ENCODE measurements around the gene ETHE1.
"Not testable (repeated sequence)": the region's sequence is repeated elsewhere in the genome, so short reads cannot be mapped to it uniquely, and the experiment has no call there.

The ETHE1 gene

GRCh38 chr19:43551399-43552197 lies 24.6 kb upstream of the ETHE1 start:
- no peak for DNase-seq

- no peak for DNase-seq
These were observed 21.7 kb upstream of the ETHE1 start for GRCh38 chr19:43548706-43549105.

GRCh38 chr19:43547926-43548325 lies 20.9 kb upstream of the ETHE1 start:
- DNase-seq, result not testable (repeated sequence)

DNA sequence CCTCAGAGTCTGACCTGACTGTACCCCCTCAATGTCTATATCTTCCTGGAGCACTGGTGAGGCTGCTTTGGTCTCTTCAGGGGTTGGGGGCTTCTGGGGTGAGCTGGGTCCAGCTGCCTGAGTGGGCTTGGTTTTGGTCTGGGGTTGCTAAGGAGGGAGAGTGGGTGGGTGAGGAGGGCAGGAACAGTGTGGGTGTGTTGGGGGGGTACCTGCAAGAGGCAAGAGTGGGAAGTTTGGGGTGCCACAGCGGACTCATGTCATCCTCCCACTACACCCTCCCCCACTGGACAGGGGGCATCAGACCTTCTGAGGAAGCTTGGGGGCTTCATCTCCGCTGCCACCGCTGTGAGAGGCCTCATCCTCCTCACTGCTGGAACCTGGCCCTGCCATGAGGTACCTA lies 19.6 kb upstream of the ETHE1 start:
- DNase-seq, result no peak

GRCh38 chr19:43545981-43546380 lies 19.0 kb upstream of the ETHE1 start:
- DNase-seq, result peak in 7 of 14 donors; percentile 2 to 28 (median 9)

DNA sequence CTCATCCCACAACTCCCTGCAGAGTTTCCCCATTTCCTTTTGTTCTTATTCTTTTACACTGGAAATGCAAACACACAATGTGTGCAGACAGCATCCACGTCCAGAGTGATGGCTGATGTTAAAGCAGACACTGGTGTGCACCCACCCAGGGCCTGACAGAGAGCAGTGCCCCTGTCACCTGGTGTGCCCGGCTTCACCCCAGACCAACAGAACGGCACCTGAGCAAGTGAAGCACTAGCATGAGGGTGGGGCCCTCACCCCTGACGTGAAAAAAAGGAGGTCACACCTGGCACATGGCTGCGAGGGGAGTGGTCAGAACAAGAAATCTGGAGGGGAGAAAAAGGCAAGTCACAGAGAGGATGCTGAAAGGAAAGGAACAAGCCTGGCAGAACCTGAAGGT lies 18.3 kb upstream of the ETHE1 start:
- no peak for DNase-seq

- DNase-seq, result no peak
These were observed 17.1 kb upstream of the ETHE1 start for GRCh38 chr19:43544077-43544476.

DNA sequence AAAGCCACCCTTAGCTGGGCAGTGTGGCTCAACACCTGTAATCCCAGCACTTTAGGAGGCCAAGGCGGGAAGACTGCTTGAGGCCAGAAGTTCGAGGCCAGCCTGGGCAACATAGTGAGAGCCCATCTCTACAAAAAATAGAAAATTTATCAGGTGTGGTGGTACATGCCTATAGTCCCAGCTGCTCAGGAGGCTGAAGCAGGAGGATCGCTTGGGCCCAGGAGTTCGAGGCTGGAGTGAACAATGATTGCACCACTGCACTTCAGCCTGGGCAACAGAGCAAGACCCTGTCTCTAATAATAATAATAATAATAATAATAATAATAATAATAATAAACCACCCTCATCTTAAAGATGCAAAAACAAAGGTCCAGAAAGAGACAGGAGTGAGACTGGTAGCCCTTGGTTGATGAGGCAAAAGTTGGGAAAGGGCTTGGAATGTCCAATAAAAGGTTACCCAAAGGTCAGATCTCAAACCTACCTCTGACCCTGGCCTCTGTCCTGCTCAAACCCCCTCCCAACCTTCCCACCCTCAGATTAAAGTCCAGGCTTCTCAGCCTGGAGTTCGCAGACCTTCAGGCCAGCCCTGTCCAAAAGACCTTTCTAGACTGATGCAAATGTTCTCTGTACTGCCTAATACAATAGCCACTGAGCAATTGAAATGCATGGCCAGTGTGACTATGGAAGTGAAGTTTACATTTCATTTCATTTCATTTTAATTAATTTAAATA lies 15.1 kb upstream of the ETHE1 start:
- DNase-seq, result no peak

- DNase-seq, result no peak
These were observed 13.4 kb upstream of the ETHE1 start for GRCh38 chr19:43540381-43540780.

- no peak for DNase-seq
These were observed 11.9 kb upstream of the ETHE1 start for GRCh38 chr19:43538922-43539321.

GRCh38 chr19:43534816-43535761 lies 8.1 kb upstream of the ETHE1 start:
- peak in 11 of 14 donors; percentile 5 to 68 (median 25) for DNase-seq

DNA sequence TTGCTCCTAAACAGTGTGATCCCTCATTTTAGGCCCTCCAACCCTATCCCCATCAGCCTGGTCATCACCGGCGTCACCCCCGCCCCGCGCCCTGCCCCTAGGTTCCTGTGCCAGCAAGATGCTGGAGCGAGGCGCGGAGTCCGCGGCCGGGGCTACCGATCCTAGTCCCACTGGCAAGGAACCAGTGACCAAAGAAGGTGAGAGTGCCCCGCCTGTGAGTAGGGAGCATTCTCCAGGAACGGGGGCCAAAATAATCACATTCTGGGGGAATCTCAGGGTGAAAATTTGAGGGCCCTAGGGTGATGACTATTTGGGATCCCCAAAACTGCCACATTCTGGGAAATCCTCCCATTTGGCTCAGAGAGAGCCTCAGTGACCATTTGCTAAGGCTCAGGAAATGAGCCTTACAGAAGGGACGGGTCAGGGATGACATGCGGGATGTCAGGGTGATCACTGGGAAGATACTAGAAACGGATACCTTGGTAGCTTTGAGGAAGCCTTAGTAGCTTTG lies 7.4 kb upstream of the ETHE1 start:
- peak in 2 of 14 donors; percentile 66 to 80 for DNase-seq

DNA sequence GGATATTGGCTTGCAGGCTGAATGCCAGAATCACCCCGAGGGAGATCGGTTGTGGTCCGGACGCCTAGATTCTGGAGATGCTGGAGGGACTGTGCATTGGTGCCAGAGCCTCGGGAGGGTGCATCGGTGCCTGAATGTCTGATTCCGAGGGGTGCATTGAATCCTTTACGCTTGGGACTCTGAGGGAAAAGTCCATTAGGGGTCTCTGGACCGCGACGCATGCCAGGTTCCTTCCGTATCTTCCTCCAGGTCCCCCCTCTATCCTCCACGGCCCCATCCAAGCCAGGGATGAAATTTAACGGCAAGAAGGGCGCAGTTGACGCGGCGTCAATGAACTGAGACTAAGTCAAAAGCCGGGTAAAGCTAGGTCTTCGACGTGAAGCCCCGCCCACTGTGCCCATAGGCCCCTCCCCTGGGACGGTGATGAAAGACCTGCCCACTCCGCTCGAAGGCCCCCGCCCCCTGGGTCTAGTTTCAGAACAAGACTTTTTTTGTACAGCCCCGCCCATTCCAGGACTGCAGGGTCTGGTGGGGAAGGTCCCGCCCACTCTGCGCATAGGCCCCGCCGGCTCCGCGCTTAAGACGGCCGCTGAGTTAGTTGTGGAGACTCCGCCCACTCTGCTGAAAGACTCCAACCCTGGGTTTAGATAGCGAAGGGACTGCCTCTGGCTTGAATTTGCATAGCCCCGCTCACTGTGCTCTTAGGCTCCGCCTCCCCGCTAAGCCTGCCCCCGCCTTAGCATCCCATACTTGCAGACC lies 6.7 kb upstream of the ETHE1 start:
- peak; percentile 36 to 98 (median 84) for DNase-seq

DNA sequence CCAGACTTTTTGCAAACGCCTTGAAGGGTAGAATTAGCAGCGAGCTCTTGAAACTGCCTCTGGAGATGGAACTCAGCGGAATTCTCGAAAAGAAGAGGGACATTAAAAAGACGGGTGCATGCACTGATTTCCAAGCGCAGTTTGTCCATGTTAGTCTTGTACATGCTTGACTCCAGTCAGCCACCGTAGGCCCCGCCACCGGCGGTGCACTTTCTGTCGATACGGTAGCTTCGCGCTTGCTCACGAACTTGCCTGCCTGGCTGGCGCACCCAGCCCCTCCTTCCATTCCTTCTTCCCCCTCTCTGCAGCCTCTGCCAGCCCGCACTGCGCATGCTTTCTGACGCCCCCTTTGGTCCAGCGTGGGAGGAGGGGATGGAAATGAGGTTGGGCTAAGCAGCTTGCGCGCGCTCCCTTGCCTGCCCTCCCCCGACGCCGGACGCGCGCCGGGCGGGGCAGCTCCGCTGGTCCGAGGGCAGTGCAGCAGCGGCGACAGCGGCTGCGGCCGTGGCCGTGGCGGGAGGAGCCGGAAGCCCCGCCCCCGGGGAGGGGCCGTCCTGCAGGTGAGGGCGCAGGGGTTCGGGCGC lies 6.1 kb upstream of the ETHE1 start, which contains the start of gene ZNF575:
ZNF575 (plus strand) TSS at position 227 of the 584 bp plus-strand sequence. CDS start 1,235 bp downstream, outside the sequence.
- peak; percentile 71 to 94 (median 88) for DNase-seq

DNA sequence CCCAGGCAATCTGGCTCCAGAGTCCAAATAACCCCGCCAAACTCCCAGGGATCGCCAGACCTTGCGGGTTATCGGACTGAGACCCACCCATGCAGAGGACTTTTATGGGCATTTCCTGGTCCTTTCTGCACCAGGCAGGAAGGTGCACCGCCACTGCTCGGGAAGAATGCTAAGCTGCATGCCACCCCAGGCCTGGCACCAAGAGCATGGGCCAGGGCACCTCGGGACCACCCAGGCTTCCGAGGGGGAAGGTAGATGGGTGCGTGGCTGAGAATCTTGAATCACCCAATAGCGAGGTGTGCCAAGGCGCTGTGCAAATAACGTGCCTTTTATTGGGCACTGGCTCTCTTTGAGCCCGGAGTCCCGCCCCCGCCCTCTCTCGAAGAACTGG lies 5.6 kb upstream of the ETHE1 start:
- peak in 5 of 14 donors; percentile 45 to 86 (median 55) for DNase-seq

DNA sequence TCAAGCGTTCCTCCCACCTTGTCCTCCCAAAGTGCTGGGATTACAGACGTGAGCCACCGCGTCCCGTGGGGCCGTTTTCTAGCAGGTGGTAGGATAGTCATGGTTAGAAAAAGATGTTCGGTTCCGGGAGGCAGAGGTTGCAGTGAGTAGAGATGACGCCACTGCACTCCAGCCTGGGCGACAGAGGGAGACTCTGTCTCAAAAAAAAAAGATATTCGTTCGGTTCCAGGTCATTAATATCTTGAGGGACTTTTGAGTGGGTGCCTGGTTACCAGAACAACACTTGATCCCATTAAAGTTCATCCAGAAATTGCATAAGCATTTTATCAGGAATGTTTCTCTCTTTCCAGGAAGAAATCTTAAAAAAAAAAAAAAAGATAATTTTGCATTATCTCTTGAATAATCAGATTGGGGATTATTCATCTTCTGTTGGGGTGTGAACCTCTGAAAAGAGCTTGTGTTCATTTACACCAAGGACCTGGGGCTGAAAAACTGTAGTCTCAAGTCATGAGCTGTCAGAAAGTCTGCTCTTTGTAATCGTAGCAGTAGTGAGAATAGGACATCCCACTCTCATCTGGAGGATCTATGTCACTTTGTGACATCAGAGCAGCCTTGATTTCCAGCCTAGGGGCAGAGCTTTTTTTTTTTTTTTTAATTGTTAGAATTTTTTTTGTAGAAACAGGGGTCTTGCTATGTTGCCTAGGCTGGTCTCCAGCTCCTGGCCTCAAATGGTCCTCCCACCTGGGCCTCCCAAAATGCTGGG lies 1.0 kb upstream of the ETHE1 start:
- DNase-seq, result peak in 3 of 14 donors; percentile 2 to 13 (median 9)

DNA sequence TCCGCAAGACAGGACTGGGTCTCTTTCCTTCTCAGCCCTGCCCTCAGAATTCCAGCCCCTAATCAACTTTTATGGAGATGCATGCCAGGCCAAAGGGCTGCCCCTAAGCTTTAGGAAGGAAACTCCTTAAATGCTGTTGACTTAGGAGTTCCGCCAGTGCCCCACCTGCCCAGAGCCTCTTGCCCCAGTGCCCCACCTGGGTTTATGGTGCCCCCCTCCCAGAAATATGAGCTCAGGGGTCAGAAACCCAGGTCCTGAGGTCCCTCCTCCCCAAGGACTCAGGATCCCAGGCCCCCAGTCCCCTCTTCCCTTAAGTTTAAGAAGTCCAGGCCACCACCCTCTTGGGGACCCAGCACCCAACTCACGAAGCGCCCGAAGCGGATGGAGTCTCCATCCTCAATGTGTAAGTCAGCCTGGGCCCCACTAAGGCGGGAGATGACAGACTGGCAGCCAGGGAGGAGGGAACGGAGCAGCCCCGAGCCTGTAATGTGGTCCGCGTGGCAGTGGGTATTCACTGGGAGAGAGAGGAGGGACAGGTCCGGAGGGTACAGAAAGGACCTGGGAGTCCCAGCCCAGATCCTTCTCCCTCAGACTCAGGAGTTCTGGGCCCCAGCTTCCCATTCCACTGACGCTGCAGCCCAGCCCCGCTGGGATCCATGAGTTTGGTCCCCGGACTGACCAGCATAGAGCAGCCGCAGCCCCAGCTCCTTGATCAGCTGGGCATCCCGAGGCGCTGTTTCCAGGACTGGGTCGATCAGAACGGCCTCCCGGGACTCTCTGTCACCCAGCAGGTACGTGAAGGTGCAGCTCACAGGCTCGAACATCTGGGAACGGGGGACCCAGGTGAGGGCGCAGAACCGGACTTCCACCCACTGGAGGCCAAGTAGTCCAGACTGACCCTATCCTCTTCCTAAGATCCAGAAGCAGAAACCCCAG lies 897 bp downstream of the ETHE1 start:
- DNase-seq, result peak in 7 of 14 donors; percentile 2 to 55 (median 26)

DNA sequence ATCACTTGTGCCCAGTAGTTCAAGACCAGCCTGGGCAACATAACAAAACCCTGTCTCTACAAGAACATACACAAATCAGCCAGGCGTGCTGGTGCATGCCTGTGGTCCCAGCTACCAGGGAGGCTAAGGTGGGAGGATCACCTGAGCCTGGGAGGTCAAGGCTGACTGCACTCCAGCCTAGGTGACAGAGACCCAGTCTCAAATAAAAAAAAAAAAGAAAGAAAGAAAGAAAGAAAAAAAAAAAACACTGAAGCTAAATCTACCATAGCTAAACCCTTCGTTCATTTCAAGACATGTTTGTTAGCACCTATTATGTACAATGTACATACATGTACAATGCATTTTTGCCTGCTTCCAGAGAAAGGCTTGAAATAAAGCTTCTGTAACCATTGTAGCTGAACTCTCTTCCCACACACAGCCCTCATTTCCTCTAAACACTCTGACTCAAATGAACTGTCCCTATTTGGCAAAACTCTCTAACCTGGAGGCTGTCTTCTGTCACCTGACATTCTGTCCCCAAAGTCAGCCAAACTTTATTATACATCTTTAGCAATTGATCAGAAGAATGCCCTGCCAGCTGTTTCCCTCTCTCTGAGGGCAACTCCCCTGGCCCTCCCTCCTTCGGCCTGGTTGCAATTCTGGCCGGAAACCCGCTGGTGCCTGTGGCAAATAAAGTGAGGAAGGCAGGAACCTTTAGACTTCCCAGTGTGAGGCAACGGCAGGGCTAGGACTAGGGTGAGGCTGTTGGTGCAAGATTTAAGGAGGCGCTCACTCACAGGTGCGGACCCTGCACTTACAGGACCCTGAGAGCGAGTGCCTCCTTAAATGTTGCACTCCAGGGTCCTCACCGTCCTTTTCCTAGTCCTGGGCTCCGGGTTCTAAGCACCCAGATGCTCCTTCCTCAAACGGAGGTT lies 1.8 kb downstream of the ETHE1 start:
- DNase-seq, result peak in 8 of 14 donors; percentile 6 to 60 (median 18)
